GM23248 (cell line): ENCODE measurements around the gene NR1H4.
"Not testable (repeated sequence)": the region's sequence is repeated elsewhere in the genome, so short reads cannot be mapped to it uniquely, and the experiment has no call there.

ENCODE experiments used
- EZH2 ChIP-seq: fragments of 200-600 bp; sonication (generic); IDR thresholded peaks from 2 replicates; pipeline ENCODE4 v1.6.1; 2018; ENCODE audit warnings: antibody characterized with exemption, mild to moderate bottlenecking; ENCODE audit not compliant: insufficient read depth, poor library complexity, severe bottlenecking
- EZH2phosphoT487 ChIP-seq: fragments of 200-600 bp; sonication (generic); IDR thresholded peaks from 2 replicates; pipeline ENCODE4 v1.6.1; 2018; ENCODE audit warnings: antibody characterized with exemption, moderate library complexity, mild to moderate bottlenecking, low read depth; ENCODE audit not compliant: insufficient read depth

- TF ChIP-seq EZH2phosphoT487, EZH2: not testable (repeated sequence)
Measured at GRCh38 chr12:100602997-100603396, 129.3 kb downstream of the NR1H4 start.
